Vagina (tissue), 2 donors: ENCODE results near the gene EFNA4.

Experiments
- CTCF ChIP-seq, 3 experiments: fragments of 450-650 bp in 2 of 3; fragments of 200-600 bp in 1 of 3; sonication (generic) in 1 of 3; IDR thresholded peaks; one replicate each; pipeline ENCODE4 v1.5.1; 2017 to 2019; ENCODE audit warnings: antibody characterized with exemption in 3 of 3, mild to moderate bottlenecking in 2 of 3, moderate library complexity in 2 of 3
- POLR2A ChIP-seq, 2 donors: fragments of 450-650 bp; IDR thresholded peaks; one replicate each; pipeline ENCODE4 v1.6.1; 2017; ENCODE audit warnings: antibody characterized with exemption in 2 of 2, mild to moderate bottlenecking in 2 of 2, moderate library complexity in 2 of 2

- TF ChIP-seq CTCF (IDR thresholded peaks at IDR 0.05) (no peak), POLR2A (IDR thresholded peaks at IDR 0.05) (no peak)
Observed at GRCh38 chr1:155040358-155041093, 23.0 kb upstream of the EFNA4 start.
